Measurements from ENCODE around the gene PSMB8. TPM values are rescaled to one million over a fixed set of nuclear protein-coding genes. Genes with fewer than 3 reads are reported as not detected.
"Not testable (repeated sequence)": the region's sequence is repeated elsewhere in the genome, so short reads cannot be mapped to it uniquely, and the experiment has no call there.

The PSMB8 gene
- total RNA-seq, 1 donor from 2014 or later: 18.4 TPM

DNA sequence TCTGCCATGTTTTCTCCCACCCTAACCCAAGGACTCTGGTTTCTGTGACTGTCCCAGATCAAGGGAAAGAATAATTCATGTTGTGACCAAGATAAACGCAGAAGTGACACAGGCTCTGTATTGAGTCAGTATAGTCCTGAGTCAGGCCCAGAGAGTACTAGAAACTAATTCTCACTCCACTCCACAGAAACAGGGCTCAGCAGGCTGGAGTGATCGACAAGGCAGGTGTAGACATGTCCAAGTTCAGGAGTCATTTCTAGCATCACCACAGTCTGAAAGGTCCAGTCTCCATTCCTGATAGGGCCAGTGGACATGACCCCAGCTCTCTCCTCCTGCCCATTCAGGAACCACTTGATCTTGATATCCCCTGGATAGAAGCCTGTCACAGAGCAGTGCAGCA lies 29.7 kb downstream of the PSMB8 start:
- no peaks in the 10 kb centered on the region for H3K27me3 ChIP-seq
- no peaks in the 10 kb centered on the region for H3K9me3 ChIP-seq
- H3K27ac ChIP-seq: no peak overlapping the region
- no peak for DNase-seq (ENCODE audit: low spot score in 2 of 2)
- H3K4me3 ChIP-seq: no peak overlapping the region
- intact Hi-C loops (cut with DNase I): no loop called here
- H3K36me3 ChIP-seq: no peaks in the 10 kb centered on the region
- H3K4me1 ChIP-seq: no peaks in the 10 kb centered on the region
- TF ChIP-seq, protein P1, sequence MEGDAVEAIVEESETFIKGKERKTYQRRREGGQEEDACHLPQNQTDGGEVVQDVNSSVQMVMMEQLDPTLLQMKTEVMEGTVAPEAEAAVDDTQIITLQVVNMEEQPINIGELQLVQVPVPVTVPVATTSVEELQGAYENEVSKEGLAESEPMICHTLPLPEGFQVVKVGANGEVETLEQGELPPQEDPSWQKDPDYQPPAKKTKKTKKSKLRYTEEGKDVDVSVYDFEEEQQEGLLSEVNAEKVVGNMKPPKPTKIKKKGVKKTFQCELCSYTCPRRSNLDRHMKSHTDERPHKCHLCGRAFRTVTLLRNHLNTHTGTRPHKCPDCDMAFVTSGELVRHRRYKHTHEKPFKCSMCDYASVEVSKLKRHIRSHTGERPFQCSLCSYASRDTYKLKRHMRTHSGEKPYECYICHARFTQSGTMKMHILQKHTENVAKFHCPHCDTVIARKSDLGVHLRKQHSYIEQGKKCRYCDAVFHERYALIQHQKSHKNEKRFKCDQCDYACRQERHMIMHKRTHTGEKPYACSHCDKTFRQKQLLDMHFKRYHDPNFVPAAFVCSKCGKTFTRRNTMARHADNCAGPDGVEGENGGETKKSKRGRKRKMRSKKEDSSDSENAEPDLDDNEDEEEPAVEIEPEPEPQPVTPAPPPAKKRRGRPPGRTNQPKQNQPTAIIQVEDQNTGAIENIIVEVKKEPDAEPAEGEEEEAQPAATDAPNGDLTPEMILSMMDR (IDR thresholded peaks at IDR 0.05): no peak

DNA sequence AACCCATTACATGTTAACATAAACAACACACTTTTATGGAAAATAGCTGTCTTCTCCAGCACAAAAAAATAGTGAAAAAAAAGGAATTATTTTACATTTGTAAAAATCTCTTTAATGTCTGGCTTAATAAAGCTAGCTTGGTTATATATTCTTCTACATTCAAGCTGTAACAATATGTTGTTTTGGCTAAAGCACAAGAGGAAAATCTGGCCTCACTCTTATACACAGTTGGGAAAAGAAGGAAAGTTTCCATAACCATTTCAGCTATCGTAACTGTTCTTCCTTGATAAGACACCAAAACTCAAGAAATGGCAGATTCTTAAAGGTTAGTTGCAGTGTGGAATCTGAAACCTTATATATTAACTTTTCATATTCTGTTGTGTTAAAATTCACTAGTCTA lies 34.7 kb downstream of the PSMB8 start:
- TF ChIP-seq, protein P1 (IDR thresholded peaks at IDR 0.05): no peak
- no peak for DNase-seq (ENCODE audit: low spot score in 2 of 2)
- intact Hi-C loops (cut with DNase I): no loop called here

DNA sequence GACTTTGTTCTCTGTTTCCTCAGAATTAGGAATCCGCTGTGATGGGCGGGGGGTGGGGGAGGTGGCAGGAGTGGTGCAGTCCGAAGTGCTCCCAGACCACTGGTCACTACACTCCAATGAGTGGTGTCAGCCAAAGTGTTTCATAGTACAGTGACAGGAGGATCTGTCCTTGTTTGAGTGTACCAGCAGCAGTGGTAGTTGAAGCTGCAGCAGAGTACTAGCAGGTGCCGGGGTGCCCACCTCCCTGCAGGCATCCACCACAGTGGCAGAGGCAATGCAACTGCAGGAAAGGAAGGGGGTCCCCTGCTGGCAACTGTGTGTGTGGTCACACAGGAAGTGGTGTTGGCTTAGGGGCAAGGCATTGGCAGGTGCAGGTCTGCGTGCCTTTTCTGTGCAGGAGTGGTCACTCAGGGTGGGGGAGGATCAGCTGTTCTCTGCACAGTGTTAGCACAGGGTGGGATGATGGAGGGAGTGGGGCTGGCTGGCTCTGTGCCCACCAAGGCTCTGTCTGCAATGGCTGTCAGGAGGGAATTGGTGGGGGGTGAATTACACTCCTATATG lies 36.7 kb downstream of the PSMB8 start:
- TF ChIP-seq, protein P1 (IDR thresholded peaks at IDR 0.05): no peak
- no peaks in the 10 kb centered on the region for H3K27me3 ChIP-seq
- no peaks in the 10 kb centered on the region for H3K9me3 ChIP-seq
- no peaks in the 10 kb centered on the region for H3K36me3 ChIP-seq
- H3K4me3 ChIP-seq: no peak overlapping the region
- no peaks in the 10 kb centered on the region for H3K4me1 ChIP-seq
- no peak overlapping the region for H3K27ac ChIP-seq
- no peak for DNase-seq (ENCODE audit: low spot score in 2 of 2)
- intact Hi-C loops (cut with DNase I): no loop called here

More for the DNA sequence above, 34.7 kb downstream of the PSMB8 start:
- Histone ChIP-seq H3K4me3 (no peak overlapping the region), H3K36me3 (no peaks in the 10 kb centered on the region), H3K4me1 (no peaks in the 10 kb centered on the region), H3K27me3 (no peaks in the 10 kb centered on the region), H3K9me3 (no peaks in the 10 kb centered on the region), H3K27ac (no peak overlapping the region)

DNA sequence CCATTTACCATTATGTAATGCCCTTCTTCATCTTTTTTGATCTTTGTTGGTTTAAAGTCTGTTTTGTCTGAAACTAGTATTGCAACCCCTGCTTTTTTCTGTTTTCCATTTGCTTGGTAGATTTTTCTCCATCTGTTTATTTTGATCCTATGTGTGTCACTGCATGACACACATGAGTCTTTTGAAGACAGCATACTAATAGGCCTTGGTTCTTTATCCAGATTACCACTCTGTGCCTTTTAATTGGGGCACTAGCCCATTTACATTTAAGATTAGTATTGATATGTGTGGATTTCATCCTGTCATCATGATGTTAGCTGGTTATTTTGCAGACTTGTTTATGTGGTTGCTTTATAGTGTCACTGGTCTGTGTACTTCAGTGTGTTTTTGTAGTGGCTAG lies 38.4 kb downstream of the PSMB8 start:
- H3K36me3 ChIP-seq; intact Hi-C loops (cut with DNase I); H3K27me3 ChIP-seq; H3K4me3 ChIP-seq; DNase-seq (ENCODE audit: low spot score in 2 of 2); H3K4me1 ChIP-seq; H3K27ac ChIP-seq; H3K9me3 ChIP-seq: not testable (repeated sequence)

DNA sequence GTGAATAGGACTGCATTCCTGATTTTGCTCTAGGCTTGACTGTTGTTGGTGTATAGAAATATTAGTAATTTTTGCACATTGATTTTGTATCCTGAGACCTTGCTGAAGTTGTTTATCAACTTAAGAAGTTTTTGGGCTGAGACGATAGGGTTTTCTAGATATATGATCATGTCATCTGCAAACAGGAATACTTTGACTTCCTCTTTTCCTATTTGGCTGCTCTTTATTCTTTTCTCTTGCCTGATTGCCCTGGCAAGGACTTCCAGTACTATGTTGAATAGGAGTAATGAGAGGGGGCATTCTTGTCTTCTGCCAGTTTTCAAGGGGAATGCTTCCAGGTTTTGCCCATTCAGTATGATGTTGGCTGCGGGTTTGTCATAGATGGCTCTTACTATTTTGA lies 40.4 kb downstream of the PSMB8 start:
- H3K9me3 ChIP-seq: no peaks in the 10 kb centered on the region
- H3K4me1 ChIP-seq: no peaks in the 10 kb centered on the region
- no peak for DNase-seq (ENCODE audit: low spot score in 2 of 2)
- H3K36me3 ChIP-seq: no peaks in the 10 kb centered on the region
- intact Hi-C loops (cut with DNase I): no loop called here
- H3K27ac ChIP-seq: no peak overlapping the region
- H3K27me3 ChIP-seq: peaks cover 4% of the 10 kb centered on the region
- TF ChIP-seq, protein P1 (IDR thresholded peaks at IDR 0.05): no peak
- H3K4me3 ChIP-seq: no peak overlapping the region

DNA sequence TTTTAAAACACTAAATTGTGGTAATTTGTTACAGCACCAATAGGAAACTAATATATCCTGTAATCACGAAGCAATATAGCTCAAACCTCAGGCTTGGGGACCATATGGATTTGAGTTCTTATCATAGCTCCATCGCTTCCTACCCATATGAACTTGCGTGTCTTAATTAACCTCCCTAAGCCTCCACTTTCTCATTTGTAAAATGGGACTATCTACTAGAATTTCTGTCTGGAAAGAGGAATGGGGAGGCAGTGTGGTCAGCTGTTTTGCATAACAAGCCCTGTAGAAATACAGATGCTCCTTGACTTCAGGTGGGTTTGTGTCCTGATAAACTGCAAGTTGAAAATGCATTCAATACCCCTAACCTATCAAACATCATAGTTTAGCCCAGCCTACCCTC lies 44.1 kb downstream of the PSMB8 start:
- intact Hi-C loops (cut with DNase I): loop anchor here (10.0 kb wide), 1 partner anchor 555 kb away; no protein-coding TSS in a partner anchor
- Histone ChIP-seq H3K27me3 (peaks cover 4% of the 10 kb centered on the region), H3K9me3 (no peaks in the 10 kb centered on the region), H3K36me3 (no peaks in the 10 kb centered on the region), H3K4me3 (no peak overlapping the region), H3K27ac (no peak overlapping the region), H3K4me1 (no peaks in the 10 kb centered on the region)
- DNase-seq (ENCODE audit: low spot score in 2 of 2): no peak
- TF ChIP-seq, protein P1 (IDR thresholded peaks at IDR 0.05): no peak

Data from ascending aorta (tissue), 2 donors.